HG03066 (cell line): ENCODE results near the gene CCDC92B.
"Not testable (repeated sequence)": the region's sequence is repeated elsewhere in the genome, so short reads cannot be mapped to it uniquely, and the experiment has no call there.

Experiments
- ATAC-seq: cut with Tn5 transposase; IDR thresholded peaks from one replicate; pipeline ENCODE4 v1.9.1; 2021; ENCODE audit warnings: low read depth; ENCODE audit not compliant: unreplicated experiment

CCDC92B gene

DNA sequence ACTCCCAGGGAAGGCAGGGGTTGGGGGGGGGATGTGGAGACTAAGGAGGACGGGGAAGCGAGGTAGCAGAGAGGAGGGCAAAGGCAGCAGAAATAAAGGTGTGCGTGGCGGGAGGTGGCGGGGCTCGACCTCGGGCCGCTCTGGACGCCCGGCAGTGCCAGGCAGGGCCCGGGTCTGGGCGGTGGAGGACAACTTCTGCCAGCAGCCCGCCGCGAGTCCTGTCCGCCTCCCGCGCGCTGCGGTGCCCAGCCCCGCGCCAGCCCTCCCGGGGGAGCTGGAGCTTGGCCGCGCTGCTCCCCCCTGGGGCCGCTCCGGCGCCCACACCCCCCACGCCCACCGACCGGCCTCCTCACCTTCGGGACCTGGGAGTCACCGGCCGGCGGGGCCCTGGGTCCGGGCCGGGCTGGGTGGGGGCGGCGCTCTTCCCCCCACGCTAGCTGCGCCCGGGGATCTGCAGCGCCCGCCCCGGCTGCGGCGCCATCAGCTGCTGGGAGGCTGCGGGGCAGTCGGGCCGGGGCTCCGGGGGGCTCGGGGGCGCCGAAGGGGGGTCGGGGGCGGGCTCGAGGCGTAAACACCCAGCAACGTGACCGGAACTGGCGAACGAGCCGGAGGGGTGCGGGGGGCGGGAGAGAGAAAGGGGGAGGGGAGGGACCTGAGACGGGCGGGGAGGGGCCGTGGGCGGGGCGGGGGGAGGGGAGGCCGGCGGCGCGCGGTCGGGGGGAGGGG, at the start of gene CCDC92B:
Gene CCDC92B (minus strand): TSS at position 595 of the 726 bp plus-strand sequence. CDS start 14,507 bp downstream, outside the sequence.
- ATAC-seq: no peak

DNA sequence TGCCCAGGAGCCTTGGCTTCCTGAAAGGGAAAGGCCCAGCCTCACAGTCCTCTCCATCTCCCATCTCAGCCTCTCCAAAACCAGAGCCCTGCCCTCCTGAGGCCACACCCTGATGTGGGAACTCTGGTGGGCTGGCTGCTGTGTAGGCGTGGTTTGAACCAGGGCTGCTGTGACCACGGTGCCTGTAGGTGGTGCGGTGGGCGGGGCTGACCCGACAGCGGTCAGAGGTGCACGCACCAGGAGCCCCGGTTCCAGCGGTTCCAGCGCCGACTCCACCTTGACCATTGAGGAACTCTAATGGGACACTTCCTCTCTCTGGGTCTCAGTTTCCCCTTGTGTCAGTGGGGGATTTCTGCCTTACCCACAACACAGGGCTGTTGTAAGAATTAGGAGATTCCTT, 49.2 kb upstream of the CCDC92B start:
- ATAC-seq: no peak

- no peak for ATAC-seq
Measured at GRCh38 chr17:2798188-2798587, 48.7 kb upstream of the CCDC92B start.

DNA sequence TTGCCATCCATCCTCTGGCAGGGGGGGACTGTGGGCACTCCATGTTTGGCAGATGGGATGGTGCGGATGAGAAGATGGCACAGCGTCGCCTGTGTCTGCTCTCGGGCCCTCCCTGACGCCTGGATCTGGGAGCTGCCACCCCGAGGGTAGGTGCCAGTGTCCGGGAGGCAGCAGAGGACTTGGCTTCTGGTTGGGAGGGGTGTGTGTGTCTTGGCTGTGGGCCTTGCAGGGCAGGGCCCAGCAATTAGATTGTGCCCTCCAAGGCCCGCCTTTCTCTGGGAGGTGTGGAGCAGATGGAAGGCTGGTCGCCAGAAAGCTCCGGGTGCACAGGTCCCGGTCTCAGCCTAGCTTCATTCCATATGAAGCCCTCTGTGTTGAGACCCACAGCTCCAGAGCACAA, 48.2 kb upstream of the CCDC92B start:
- ATAC-seq: no peak

GRCh38 chr17:2797226-2797625, 47.8 kb upstream of the CCDC92B start:
- no peak for ATAC-seq

DNA sequence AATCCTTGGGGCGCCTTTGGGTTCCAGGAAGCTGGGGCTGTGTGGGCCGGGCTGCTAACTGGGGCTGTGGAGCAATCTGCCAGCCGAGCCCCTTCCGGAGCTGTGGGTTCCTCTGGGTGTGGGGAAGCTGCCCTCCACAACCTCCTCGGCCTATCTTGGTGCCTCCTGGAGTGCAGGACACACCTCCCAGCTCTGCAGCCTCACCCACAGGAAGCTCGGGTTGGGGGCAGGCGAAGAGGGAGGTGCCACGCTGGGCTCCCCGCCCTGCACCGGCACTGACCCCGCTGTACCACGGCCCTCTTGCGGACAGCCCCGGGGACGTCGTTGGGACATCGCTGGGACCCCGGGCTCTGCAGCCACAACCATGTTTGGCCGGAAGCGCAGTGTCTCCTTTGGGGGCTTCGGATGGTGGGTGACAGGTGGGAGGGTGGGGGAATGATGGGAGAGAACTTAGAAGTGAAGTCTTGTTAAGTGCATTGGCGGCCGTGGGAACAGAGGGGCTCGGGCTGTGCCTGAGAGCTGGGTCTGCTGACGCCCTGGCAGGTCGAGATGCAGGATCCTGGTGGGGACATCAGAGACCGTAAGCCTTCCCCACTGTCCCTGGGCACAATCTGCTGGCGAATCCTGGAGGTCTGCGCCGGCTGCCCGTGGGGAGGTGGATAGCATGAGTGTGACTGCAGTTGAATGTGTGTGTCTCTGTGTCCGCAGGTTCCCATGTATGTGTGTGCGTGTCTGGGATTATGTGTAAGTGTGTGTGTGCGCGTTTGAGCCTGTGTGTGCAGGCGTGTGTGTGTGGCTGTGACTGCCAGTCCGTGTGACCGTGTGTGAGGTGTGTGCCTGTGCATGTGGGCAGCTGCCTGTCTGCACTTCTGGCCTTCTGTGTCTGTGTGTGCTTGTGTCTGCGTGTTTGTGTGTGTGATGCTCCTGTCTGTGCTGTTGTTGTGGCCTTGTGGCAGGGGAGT, 47.0 kb upstream of the CCDC92B start, which contains the start of gene RAP1GAP2:
Gene RAP1GAP2 (plus strand): TSS at position 275 of the 962 bp plus-strand sequence. CDS start 90 bp downstream, at position 365.
- ATAC-seq: no peak

GRCh38 chr17:2795441-2796163, 46.1 kb upstream of the CCDC92B start:
- no peak for ATAC-seq

GRCh38 chr17:2794111-2794803, 44.8 kb upstream of the CCDC92B start:
- ATAC-seq: no peak

GRCh38 chr17:2792366-2793169, 43.1 kb upstream of the CCDC92B start:
- ATAC-seq: no peak

DNA sequence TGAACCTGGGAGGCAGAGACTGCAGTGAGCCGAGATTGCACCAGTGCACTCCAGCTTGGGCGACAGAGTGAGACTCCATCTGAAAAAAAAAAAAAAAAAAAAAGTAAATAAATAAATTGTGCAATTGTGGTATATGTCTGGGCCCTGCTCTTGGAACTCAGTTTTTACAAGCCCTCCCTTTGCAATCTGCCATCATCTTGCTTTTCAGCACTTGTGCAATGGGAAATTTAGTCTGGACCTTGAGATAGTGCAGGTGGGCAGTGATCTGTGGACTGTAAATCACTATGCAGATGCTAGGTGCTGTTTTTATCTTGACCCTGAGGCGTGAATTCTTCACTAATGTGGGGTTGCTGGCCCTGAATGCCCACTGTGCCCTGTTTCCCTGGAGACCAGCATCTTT, 40.2 kb upstream of the CCDC92B start:
- no peak for ATAC-seq

DNA sequence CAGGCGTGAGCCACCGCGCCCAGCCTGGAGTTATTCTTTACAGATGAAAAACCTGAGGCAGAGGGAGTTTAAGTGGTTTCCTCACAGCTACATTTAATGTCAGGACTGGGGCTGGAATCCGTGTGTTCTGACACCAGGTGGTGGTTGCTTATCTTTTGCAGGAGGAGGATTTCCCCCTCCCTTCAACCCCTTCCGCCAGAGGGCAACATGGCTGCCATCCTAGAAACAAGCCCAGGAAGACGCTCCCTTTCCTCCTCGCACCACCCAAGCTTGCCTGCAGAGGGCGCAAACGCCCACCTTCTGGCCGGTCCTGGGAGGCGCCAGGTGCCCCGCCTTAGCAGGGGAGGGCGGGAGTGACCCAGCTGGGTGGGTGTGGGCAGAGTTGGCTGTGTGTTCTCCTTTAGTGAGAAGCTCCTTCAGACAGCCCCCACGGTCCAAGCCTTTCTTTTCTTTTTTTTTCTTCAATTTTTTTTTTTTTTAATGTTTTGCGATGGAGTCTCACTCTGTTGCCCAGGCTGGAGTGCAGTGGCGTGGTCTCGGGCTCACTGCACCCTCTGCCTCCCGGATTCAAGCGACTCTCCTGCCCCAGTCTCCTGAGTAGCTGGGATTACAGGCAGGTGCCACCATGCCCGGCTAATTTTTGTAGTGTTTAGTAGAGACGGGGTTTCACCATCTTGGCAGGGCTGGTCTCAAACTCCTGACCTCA, 36.9 kb upstream of the CCDC92B start:
- ATAC-seq: no peak

DNA sequence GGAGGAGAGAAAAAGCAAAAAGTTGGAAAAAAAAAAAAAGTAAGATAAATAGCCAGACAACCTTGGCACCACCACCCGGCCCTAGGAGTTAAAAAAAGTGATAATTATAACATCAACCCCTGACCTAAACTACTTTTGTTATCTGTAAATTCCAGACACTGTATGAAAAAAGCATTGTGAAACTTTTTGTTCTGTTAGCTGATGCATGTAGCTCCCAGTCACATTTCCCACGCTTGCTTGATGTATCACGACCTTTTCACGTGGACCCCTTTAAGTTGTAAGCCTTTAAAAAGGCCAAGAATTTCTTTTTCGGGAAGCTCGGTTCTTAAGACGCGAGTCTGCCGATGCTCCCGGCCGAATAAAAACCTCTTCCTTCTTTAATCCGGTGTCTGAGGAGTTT, 35.9 kb upstream of the CCDC92B start:
- ATAC-seq: not testable (repeated sequence)

GRCh38 chr17:2784864-2785263, 35.4 kb upstream of the CCDC92B start:
- no peak for ATAC-seq

GRCh38 chr17:2783310-2784030, 34.0 kb upstream of the CCDC92B start:
- no peak for ATAC-seq

- no peak for ATAC-seq
Measured at GRCh38 chr17:2782055-2782454, 32.6 kb upstream of the CCDC92B start.

DNA sequence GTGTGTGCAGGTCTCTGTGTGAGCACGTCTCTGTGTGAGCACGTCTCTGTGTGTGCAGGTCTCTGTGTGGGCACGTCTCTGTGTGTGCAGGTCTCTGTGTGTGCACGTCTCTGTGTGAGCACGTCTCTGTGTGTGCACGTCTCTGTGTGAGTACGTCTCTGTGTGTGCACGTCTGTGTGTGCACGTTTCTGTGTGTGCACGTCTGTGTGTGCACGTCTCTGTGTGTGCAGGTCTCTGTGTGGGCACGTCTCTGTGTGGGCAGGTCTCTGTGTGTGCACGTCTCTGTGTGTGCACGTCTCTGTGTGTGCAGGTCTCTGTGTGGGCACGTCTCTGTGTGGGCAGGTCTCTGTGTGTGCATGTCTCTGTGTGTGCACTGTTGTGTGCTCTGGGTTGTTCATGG, 32.1 kb upstream of the CCDC92B start:
- not testable (repeated sequence) for ATAC-seq

DNA sequence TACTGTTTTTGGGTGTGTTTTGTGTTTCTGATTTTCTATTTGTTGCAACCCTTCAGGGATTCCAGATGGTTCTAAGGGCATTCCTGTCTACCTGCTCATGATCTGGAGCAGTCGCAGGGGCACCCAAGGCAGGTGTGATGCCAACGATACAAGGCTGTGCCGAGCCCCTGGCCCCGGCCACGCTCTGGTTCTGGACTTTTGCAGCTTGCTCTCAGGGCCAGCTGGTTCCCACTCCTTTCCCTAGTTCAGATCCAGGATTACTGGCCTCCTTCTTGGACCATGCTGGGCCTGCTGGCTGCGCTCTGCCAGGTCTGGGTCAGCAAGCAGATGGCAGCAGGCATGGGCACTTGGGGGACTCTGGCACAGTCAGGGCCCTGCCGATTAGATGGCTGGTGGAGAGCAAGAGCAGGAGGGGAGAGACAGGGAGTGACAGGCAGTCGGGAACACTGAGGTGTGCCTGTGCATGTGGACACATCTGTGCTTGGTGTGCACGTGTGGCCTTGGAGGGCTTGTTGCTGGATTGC, 31.5 kb upstream of the CCDC92B start:
- ATAC-seq: no peak

DNA sequence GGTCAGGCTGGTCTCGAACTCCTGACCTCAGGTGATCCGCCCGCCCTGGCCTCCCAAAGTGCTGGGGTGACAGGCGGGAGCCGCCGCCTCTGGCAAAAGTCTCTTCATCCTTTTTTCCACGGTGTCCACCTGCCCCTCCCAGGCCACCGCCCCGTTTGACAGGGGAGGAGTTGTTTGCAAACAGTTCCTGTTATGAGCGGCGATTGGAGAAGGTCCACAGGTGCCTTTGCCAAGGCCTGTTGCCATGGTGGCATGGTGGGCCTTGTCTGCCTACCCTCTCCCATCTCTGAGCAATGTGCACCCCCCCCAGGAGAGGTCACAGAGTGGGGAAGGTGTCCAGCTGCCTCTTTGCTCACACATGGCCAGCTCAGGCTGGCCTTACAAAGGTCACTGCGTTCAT, 30.8 kb upstream of the CCDC92B start:
- ATAC-seq: no peak
